ENCODE data around the gene GNRHR.
"Not testable (repeated sequence)": the region's sequence is repeated elsewhere in the genome, so short reads cannot be mapped to it uniquely, and the experiment has no call there.

Gene GNRHR

DNA sequence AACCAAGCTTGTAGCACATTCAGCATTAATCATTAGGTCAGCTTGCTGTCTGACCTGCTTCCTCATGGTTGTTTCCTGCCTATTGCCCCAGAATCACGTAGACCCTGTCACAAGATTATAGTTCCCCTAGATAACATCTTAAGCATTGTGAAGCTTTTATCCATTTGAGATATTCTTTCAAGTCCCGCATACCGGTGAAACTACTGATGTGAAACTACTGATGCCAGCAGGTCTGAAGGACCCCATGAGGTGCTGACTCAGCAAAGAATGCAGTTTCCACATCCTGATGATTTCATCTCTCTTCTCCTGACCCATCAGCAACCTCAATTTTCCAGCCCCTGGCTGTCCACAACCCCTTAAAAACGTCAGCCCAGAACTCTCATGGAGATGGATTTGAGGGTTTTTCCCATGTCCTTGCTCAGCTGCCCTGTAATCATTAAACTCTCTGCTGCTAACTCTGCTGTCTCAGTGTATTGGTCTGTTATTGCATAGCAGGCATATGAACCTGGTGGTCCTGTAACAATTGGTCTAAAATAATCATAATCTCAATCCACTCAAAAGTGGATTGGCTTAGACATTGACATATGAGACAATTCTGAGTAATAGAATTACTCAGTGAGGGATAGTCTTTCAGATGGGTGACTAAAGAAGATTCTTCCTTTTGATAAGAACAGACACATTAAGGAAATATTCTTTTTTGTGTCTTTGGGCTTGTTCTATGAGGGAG, 26.9 kb downstream of the GNRHR start:
- DNase-seq (ENCODE audit: low spot score): no peak

DNA sequence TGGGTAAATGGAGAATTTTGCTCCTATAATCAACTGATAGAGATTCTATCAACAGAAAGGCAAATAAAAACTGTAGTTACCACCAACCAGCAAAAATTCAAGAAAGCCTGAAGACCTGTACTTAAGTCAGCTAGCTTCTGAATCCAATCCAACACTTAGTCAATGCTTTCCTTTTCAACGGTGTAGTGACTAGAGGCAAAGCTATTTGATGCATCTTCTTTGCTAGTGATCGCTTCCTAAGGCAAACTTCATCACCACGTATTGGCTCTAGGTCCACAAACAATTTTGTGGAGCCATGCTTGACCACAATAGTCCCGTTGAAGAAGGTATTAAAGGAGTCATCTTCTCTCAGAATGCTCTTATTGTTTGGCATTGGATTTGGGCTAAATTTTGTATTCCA, 28.2 kb downstream of the GNRHR start:
- no peak for DNase-seq (ENCODE audit: low spot score)

DNA sequence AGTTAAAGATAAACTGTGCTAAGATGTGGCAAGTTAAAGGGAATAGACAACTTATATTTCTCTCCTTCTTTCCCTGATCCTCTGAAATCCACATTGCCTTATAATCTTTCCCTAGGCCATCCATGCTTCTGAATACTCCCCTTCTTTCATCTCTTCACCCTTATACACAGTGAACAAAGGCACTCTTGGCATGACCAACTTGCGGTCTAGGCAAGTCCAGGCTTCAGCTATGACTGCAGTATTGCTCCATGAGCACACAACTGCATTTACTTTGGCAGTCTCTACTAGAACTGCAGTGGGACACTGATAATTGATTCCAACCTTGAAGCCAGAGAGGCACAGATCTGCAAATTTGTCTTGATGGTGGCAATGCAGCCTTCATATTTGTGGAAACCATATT, 29.1 kb downstream of the GNRHR start:
- DNase-seq (ENCODE audit: low spot score): no peak

DNA sequence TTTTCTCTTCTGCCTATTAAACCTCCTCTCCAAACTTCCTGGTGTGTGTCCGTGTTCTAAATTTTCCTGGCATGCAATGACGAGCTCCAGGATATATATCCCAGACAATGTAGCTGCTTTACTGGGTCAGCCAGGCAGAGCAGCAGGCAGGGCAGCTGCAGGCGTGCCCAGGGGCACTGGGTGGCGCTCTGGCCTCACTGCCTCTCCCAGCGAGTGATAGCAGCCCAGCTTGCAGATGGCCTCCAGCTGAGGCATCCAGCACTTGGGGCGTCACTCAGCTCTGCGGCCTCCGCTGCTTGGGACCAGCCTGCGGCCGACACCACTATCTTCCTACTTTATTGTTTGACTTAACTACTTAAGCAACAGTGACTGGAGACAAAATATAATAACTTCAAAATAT, 30.2 kb downstream of the GNRHR start:
- DNase-seq (ENCODE audit: low spot score): peak; percentile 12

DNA sequence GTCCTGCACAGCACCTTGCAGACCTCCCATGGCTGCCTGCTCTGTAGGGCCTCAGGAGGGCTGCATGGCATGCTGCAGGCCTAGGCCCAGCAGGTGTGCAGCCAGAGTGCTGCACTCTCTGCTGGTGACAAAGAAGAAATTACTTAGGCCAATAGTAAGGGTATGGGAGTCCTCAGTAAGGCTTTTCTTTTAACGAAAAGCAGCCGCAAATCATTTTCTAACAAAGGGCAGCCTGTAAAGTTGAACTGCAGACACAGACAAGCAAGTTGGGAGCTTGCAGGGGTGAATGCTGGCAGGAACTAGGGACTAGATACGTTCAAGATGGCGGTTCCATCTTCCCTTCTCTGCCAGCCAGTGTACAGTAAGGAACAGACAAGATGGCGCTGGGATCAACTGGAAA, 30.8 kb downstream of the GNRHR start:
- DNase-seq (ENCODE audit: low spot score): no peak

DNA sequence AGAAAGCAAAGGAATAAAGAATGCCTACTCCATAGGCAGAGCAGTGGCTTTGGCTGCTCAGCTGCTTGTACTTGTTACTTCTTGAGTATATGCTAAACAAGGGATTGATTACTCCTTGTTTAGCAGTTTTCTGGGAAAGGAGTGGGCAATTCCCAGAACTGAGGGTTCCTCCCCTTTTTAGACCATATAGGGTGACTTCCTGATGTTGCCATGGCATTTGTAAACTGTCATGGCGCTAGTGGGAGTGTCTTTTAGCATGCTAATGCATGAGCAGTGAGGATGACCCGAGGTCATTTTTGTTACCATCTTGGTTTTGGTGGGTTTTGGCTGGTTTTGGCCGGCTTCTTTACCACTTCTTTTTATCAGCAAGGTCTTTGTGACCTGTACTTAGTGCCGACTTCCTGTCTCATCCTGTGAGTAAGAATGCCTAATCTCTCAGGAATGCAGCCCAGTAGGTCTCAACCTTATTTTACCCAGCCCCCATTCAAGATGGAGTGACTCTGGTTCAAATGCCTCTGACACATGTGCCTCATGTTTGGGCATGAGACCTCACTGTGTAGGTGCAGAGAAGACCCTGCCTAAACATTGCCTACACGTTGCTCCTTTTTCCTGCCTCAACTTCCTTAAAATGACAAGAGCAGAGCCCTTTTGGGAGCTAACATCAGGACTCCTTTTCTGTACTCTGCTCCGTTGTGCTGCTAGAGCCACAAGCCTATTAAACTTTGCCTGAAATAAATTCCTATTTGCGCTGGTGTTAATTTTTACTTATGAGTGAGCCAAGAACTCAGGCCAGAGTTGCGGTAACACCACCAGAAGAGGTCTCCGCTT, 32.2 kb downstream of the GNRHR start:
- no peak for DNase-seq (ENCODE audit: low spot score)

DNA sequence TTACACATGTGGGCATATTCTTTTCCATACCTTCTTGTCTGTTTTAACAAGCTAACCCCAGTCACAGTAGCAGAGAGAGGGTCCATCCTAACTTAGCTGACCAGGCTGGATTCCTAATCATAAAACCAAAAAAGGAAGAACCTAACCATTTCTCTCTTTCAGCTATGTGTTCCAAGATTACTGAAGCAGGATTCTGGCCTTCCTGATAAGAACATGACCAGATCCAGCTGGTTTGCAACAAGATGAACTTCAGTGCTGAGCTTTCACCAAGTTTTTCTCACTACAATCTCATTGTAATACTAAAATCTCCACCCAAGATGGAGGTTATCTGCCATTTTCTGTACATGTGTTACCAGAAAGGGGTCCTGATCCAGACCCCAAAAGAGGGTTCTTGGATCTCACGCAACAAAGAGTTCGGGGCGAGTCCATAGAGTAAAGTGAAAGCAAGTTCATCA, 32.8 kb downstream of the GNRHR start:
- no peak for DNase-seq (ENCODE audit: low spot score)

DNA sequence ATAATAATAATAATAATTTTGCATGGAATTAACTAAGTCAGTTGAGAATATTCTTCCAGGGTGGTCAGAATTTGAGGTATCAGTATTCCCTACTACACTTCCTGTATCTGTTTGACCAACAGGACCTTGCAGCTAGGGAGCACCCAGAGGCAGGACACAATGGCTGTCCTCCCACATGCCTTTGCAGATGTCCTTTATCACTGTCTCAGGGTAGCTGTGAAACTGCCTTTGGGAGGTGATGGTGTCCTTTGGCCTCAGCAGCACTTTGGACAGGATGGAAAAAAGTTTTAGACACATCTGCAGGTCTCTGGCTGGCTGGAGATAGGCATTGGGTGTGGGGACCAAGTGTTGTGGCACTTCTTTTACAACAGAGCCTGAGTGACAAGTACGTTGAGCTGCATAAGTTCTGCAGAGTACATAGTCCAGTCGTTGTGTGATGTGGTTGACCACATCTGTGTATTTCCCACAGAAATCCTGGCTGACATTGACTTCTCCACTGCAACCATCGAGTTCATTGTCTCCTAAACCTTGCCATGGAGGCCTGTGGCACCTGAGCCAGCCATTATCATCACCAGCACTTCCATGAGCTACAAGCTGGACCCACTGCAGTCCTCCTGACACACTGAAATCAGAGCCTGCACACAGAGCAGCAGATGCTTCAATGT, 34.1 kb downstream of the GNRHR start:
- DNase-seq (ENCODE audit: low spot score): no peak

DNA sequence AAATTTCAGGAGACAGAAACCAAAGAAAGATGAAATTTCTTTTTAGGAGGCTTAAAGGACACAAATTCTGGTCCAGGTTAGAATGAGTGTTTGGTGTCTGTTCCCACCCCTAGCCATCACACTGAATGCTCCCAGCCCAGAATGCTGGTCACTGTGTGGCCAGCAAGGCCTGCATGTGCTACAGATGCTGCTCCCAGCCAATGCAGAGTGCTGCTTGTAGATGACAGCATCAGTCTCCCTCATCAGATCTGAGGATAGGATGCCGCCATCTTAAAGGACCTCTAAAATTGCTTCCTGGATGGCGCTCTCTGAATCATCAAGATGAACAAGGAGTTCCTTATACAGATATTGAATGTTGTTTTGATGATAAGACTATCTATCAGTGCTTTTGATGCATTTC, 35.3 kb downstream of the GNRHR start:
- DNase-seq (ENCODE audit: low spot score): no peak

DNA sequence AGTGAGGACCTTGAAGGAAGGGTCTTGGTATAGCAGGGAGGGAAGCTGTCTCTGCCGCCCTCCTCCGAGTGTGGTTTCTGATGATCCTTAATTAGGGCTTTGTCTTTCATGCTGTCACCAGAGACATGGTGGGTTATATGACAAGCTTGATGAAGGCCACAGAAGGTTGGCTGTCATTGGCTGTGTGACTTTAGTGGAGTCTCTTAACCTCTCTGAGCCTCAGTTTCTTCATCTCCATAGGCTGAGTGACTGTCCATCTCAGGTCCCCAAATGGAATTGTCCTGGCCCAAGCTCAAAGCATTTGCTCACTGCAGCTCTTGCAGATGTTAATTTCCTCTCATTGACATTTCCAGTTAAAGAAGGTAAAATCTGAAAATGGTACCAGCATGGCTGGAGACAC, 36.6 kb downstream of the GNRHR start:
- no peak for DNase-seq (ENCODE audit: low spot score)

DNA sequence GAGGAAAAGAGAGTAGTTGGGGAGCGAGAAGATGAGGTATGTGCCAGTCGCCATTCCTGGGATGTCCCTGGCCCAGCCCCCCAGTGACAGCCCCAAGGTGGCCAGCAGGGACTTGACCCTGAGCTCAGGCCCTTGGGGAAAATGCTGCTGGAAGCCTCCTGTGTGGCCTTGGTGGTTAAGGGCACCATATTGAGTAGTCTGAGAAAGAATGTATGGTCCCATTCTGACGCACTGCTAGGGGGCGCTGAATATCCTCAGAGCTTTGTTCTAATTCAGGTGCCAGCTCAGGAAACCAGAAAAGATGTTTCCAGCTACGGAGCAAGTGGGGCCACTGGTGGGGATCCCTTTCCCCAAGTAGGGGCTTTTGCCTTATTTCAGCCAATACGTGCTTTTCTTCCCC, 39.2 kb downstream of the GNRHR start:
- DNase-seq (ENCODE audit: low spot score): no peak

DNA sequence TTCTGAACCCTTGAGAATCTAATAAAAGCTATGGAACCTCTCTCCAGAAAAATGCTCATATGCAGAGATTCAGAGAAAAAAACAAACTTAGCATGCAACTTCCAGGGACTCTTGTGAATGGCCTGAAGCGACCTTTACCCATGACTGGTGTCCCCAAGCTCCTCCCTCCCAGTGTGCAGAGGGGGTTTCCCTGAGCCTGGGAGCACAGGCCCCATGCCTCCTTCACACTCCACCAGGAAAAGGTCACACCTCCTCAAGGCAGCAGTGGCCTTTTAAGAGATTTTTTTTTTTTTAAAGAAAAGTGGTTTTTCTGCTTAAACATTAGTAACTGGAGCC, 40.0 kb downstream of the GNRHR start:
- no peak for DNase-seq (ENCODE audit: low spot score)

DNA sequence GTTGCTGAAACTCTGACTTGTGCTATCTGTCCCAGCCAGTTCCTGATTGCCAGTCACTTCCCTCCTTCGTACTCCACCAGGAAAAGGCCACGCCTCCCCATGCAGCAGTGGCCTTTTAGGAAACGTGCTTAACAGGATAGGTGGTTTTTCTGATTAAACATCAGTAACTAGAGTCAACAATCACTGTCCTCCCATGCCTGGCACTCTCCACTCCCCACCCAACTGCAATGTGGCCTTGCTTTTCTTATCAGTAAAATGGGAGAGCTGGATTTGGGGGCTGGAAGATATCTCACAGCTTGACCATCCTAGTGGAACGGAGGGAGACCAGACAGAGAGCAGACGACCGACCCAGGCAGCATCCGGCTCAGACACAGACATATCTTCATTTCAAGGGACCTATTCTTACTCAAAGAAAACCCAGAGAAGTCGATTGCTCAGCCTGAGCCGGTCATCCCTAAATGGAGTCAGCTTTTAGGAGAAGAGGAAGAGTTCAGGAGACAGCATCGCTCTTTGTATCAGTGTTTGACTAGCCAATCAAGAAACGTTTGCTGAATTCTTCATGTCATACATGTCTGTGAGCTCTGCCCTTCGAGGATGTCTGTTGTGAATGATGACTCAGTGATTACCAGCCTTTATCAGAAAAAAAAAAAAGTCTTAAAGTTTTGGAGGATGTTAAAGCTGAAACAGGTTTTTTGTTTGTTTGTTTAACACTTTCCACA, 40.5 kb downstream of the GNRHR start:
- no peak for DNase-seq (ENCODE audit: low spot score)

DNA sequence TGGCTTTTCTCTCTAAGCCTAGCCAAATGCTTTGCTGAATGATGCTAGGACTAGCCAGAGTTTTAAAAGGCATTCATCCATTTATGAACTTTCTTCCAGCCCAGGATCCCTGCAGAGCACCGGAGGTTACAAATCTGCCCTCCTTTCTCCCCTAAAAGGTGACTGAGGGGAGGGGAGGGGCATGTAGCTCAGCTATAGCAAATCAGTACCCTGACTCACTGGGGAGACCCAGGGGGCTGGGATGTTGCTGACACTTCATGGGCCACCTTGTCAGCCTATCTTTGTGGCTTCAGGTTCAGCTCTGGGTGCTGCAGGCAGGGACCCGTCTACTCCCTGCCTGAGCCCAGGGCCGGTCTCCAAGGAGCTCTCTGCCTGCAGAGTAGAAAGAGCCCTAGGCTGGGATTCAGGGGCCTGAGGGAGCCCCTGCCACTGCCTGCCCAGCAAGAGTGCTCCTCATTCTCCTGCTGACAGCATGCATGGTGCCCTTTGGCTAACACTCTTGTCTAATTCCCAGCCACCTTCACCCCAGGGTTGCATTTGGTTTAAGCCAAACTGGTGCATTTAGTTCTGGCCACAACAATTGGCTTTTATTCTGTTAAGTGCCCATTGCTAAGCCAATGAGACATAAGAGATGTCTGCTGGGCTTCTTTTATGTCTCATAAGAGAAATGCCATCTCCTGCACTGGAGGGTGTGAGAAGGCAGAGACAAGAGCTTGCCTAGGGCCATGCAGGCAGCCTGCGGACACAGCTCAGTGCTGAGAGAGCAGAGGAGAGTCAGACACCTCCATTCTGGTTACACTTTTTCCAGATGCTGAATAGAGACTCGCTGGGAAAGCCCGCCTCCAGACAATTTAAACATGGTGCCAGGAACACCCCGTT, 41.3 kb downstream of the GNRHR start:
- DNase-seq (ENCODE audit: low spot score): no peak

DNA sequence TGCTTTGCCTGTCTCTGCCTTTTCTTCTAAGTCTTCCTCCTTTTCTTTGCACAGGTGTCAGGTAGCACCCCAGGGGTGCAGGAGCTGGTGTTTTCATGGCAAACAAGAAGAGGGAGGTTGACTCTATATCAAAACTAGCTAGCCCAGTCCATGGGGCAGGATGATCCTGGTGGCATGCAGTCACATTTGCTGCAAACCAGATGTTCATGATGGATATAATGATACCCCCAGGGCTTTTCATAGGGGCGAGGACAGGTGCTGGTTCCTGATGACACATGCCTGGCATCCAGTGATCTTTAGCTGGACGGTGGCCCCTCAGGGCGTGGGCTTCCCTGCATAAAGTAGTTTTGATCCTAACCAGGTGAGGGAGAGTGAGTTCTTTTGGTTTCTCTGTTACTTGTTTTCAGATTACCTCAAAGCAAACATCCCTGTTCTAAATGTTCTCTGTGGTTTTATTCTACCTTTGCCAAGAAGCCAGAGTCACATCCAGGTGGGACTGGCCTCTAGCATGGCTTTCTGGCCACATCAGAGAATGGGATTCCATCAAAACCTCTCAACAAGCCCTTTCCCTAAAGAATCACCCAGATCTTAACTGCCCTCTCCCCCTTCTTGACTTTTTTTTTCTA, 42.1 kb downstream of the GNRHR start:
- no peak for DNase-seq (ENCODE audit: low spot score)

DNA sequence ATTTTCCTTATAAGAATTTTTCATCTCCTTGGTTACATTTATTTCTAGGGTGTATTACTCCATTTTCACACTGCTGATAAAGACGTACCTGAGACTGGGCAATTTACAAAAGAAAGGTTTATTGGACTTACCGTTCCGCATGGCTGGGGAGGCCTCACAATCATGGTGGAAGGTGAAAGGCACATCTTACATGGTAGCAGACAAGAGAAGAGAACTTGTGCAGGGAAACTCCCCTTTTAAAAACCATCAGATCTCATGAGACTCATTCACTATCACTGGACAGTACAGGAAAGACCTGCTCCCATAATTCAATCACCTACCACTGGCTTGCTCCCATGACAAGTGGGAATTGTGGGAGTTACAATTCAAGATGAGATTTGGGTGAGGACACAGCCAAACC, 47.5 kb downstream of the GNRHR start:
- DNase-seq (ENCODE audit: low spot score): not testable (repeated sequence)

DNA sequence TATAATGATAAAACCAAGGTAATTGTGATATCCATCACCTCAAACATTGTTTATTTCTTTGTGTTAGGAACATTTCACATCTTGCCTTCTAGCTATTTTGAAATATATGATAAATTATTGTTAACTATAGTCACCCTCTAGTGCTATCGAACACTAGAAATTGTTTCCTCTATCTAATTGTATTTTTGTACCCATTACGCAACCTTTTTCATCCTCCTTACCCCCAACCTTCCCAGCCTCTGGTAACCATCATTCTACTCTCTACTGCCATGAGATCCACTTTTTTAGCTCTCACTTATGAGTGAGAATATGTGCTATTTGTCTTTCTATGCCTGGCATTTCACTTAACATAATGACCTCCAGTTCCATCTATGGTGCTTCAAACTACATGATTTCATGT, 49.3 kb downstream of the GNRHR start:
- DNase-seq (ENCODE audit: low spot score): no peak

DNA sequence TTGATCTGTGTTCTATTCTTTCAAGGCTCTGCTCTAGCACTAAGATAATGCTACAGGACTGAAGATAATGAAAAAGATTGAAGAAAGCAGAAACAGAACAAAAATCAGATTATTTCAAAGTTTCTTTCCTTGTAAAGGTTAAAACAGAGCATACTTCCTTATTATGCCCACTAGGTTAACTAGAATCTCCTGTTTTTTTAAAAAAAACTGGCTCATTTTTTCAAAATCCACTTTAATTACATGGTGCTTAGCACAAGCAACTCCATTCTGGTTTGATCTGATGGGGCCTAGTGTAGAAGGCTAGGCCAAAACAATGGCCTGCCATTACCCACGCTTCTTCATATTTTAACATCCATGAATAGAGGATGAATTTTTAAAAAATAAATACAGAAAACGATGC, 52.0 kb downstream of the GNRHR start:
- DNase-seq (ENCODE audit: low spot score): no peak

DNA sequence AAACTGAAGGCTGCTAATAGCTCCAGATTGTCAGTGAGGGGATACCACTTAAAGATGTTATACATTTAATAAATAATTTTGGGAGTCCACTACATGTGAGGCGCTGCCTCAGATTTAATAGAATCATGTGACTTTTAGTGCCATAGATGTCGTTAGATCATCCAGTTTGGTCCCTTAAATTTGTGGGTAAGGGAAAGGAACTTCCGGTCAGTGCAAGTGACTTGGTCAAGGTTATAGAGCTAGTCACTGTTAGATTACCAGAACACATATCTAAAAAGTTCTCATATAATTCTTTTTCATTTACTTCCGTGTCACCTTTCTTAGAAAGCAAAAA, 52.7 kb downstream of the GNRHR start:
- no peak for DNase-seq (ENCODE audit: low spot score)

DNA sequence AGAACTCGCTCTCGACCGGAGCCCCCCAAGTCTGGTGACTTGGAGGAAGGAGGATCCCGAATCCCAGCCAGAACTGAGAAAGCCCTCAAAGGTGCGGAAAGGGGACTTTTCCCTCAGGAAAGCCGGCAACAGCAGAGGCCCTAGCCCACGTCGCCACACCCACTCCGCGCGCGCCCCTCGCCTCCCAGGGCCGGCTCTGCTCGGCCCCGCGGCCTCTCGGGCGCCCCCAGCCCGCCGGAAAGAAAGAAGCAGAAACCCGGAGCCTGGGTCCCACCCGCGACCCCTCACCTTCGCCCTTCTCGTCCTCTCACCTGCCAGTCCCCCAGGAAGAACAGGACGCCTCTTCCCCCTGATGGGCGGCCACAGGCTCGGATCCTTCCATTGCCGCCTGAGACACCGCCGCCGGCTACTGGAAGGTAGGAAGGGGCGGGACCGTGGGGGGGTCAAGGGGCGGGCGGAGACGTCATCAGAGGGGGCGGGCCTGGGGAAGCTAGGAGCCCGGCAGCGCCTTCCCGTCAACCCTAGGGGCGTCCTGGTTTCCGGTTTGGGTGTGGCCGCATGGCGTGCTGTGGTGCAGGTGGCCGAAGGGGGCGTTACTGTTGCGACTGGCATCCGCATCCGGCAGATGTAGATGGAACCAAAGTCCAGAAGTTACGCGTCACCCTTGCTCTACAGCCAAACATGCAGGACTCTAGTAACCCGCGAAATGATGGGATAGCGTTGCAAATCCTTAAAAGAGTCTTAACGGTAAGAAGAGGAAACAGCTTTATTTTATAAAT, 53.3 kb downstream of the GNRHR start, which contains the start of gene UBA6:
UBA6 (minus strand) TSS at position 418 of the 779 bp plus-strand sequence; CDS start at position 382, 36 bp downstream.
- DNase-seq (ENCODE audit: low spot score): peak; percentile 93

All from globus pallidus (tissue), 1 donor.